ENCODE results near the gene LPO.

LPO gene

GRCh38 chr17:58204796-58205195, 33.6 kb upstream of the LPO start:
- H3K9me2 ChIP-seq (replicated peaks; ENCODE audit: control insufficient read depth, low read length), result no peaks in the 10 kb centered on the region
- no peaks in the 10 kb centered on the region for H3F3A ChIP-seq (ENCODE audit: control insufficient read depth, insufficient read depth)
- no peak overlapping the region for H3K4me3 ChIP-seq (ENCODE audit: low read length)
- no peak overlapping the region for H3K27ac ChIP-seq (ENCODE audit: low read depth, low read length)
- TF ChIP-seq EZH2phosphoT487 (IDR thresholded peaks at IDR 0.05; ENCODE audit: borderline replicate concordance, low read length) (no peak), CTCF (IDR thresholded peaks at IDR 0.05; ENCODE audit: low read depth, low read length, poor library complexity, severe bottlenecking) (no peak)
- H3K27me3 ChIP-seq (ENCODE audit: control insufficient read depth, low read length), result no peaks in the 10 kb centered on the region
- no peaks in the 10 kb centered on the region; the same call in 1 of the 2 replicates for H3K36me3 ChIP-seq (ENCODE audit: control insufficient read depth, low read length)
- no peaks in the 10 kb centered on the region for H3K9me3 ChIP-seq (ENCODE audit: control insufficient read depth, insufficient read depth, low read length)
- no peak overlapping the region for H3K4me2 ChIP-seq (ENCODE audit: low read length)
- H4K20me1 ChIP-seq (ENCODE audit: control insufficient read depth, insufficient read depth, low read depth, low read length), result no peaks in the 10 kb centered on the region
- H3K79me2 ChIP-seq (ENCODE audit: control insufficient read depth, low read length), result no peaks in the 10 kb centered on the region
- H3K4me1 ChIP-seq (ENCODE audit: control insufficient read depth, low read length), result no peaks in the 10 kb centered on the region

GRCh38 chr17:58205936-58206335, 32.4 kb upstream of the LPO start:
- H3K27me3 ChIP-seq (ENCODE audit: control insufficient read depth, low read length), result no peaks in the 10 kb centered on the region
- H3K4me2 ChIP-seq (ENCODE audit: low read length), result no peak overlapping the region

GRCh38 chr17:58207451-58207850, 30.9 kb upstream of the LPO start:
- H3K27ac ChIP-seq (ENCODE audit: low read depth, low read length), result no peak overlapping the region
- no peaks in the 10 kb centered on the region for H3K4me1 ChIP-seq (ENCODE audit: control insufficient read depth, low read length)
- H3K4me3 ChIP-seq (ENCODE audit: low read length), result no peak overlapping the region
- no peak overlapping the region for H3K4me2 ChIP-seq (ENCODE audit: low read length)
- peaks cover 5% of the 10 kb centered on the region for H3K36me3 ChIP-seq (ENCODE audit: control insufficient read depth, low read length)
- no peaks in the 10 kb centered on the region for H4K20me1 ChIP-seq (ENCODE audit: control insufficient read depth, insufficient read depth, low read depth, low read length)
- H3K27me3 ChIP-seq (ENCODE audit: control insufficient read depth, low read length), result no peaks in the 10 kb centered on the region
- no peaks in the 10 kb centered on the region for H3K9me2 ChIP-seq (replicated peaks; ENCODE audit: control insufficient read depth, low read length)
- H3K9me3 ChIP-seq (ENCODE audit: control insufficient read depth, insufficient read depth, low read length), result no peaks in the 10 kb centered on the region
- TF ChIP-seq EZH2phosphoT487 (IDR thresholded peaks at IDR 0.05; ENCODE audit: borderline replicate concordance, low read length) (no peak), CTCF (IDR thresholded peaks at IDR 0.05; ENCODE audit: low read depth, low read length, poor library complexity, severe bottlenecking) (no peak)
- H3F3A ChIP-seq (ENCODE audit: control insufficient read depth, insufficient read depth), result no peaks in the 10 kb centered on the region
- no peaks in the 10 kb centered on the region for H3K79me2 ChIP-seq (ENCODE audit: control insufficient read depth, low read length)

More at GRCh38 chr17:58205936-58206335, 32.4 kb upstream of the LPO start:
- H3K79me2 ChIP-seq (ENCODE audit: control insufficient read depth, low read length), result no peaks in the 10 kb centered on the region
- TF ChIP-seq EZH2phosphoT487 (IDR thresholded peaks at IDR 0.05; ENCODE audit: borderline replicate concordance, low read length), result no peak
- no peak for TF ChIP-seq CTCF (IDR thresholded peaks at IDR 0.05; ENCODE audit: low read depth, low read length, poor library complexity, severe bottlenecking)
- no peaks in the 10 kb centered on the region for H3K9me2 ChIP-seq (replicated peaks; ENCODE audit: control insufficient read depth, low read length)
- no peaks in the 10 kb centered on the region for H3K9me3 ChIP-seq (ENCODE audit: control insufficient read depth, insufficient read depth, low read length)
- no peaks in the 10 kb centered on the region for H3K4me1 ChIP-seq (ENCODE audit: control insufficient read depth, low read length)
- H4K20me1 ChIP-seq (ENCODE audit: control insufficient read depth, insufficient read depth, low read depth, low read length), result no peaks in the 10 kb centered on the region
- H3K4me3 ChIP-seq (ENCODE audit: low read length), result no peak overlapping the region
- H3F3A ChIP-seq (ENCODE audit: control insufficient read depth, insufficient read depth), result no peaks in the 10 kb centered on the region
- no peak overlapping the region for H3K27ac ChIP-seq (ENCODE audit: low read depth, low read length)
- H3K36me3 ChIP-seq (ENCODE audit: control insufficient read depth, low read length), result no peaks in the 10 kb centered on the region; the same call in 1 of the 2 replicates
